MM.1S (cell line): ENCODE data around the gene CASP9.

Experiments
- DNase-seq: peaks from one replicate; pipeline ENCODE4 v3.0.0-alpha.2; 2015
- H2AFZ ChIP-seq: fragments of 300-600 bp; sonication (generic); 2 replicates; pipeline ENCODE4 v1.6.0; 2016; ENCODE audit warnings: antibody characterized with exemption, low read length
- H3F3A ChIP-seq: fragments of 300-600 bp; sonication (generic); 2 replicates; pipeline ENCODE4 v1.6.1; 2016; ENCODE audit warnings: mild to moderate bottlenecking, antibody characterized with exemption, low read length, moderate library complexity, mixed read lengths; ENCODE audit not compliant: insufficient read depth
- H3K27ac ChIP-seq: fragments of 300-600 bp; sonication (generic); 2 replicates; pipeline ENCODE4 v1.5.1; 2016; ENCODE audit warnings: mild to moderate bottlenecking, low read length
- H3K27me3 ChIP-seq: fragments of 300-600 bp; sonication (generic); replicated peaks from 2 replicates; pipeline ENCODE4 v1.6.0; 2016; ENCODE audit warnings: low read length; ENCODE audit not compliant: insufficient read depth
- H3K36me3 ChIP-seq: fragments of 300-600 bp; sonication (generic); replicated peaks from 2 replicates; pipeline ENCODE4 v1.6.1; 2016; ENCODE audit warnings: mild to moderate bottlenecking, low read length, mixed read lengths; ENCODE audit not compliant: insufficient read depth
- H3K4me1 ChIP-seq: fragments of 300-600 bp; sonication (generic); 2 replicates; pipeline ENCODE4 v1.6.1; 2016; ENCODE audit warnings: low read length, mixed read lengths
- H3K4me2 ChIP-seq: fragments of 300-600 bp; sonication (generic); 2 replicates; pipeline ENCODE4 v1.6.0; 2016; ENCODE audit warnings: low read depth, low read length
- H3K4me3 ChIP-seq: fragments of 300-600 bp; sonication (generic); 2 replicates; pipeline ENCODE4 v1.5.1; 2016; ENCODE audit warnings: low read length, mixed read lengths
- H3K79me2 ChIP-seq: fragments of 300-600 bp; sonication (generic); 2 replicates; pipeline ENCODE4 v1.6.1; 2016; ENCODE audit warnings: mixed run types, low read length, mixed read lengths
- H3K9ac ChIP-seq: fragments of 300-600 bp; sonication (generic); 2 replicates; pipeline ENCODE4 v1.6.1; 2016; ENCODE audit warnings: low read length, mixed read lengths
- H3K9me2 ChIP-seq: fragments of 300-600 bp; sonication (generic); replicated peaks from 2 replicates; pipeline ENCODE4 v1.6.1; 2016; ENCODE audit warnings: mild to moderate bottlenecking, low read length, mixed read lengths; ENCODE audit not compliant: insufficient read depth
- H3K9me3 ChIP-seq: fragments of 300-600 bp; sonication (generic); replicated peaks from 2 replicates; pipeline ENCODE4 v1.6.1; 2016; ENCODE audit warnings: mild to moderate bottlenecking, low read length, mixed read lengths; ENCODE audit not compliant: insufficient read depth
- H4K20me1 ChIP-seq: fragments of 300-600 bp; sonication (generic); 2 replicates; pipeline ENCODE4 v1.6.1; 2016; ENCODE audit warnings: mild to moderate bottlenecking, low read length, moderate library complexity, mixed read lengths; ENCODE audit not compliant: insufficient read depth
- CTCF ChIP-seq: fragments of 300-600 bp; sonication (generic); IDR thresholded peaks from 2 replicates; pipeline ENCODE4 v1.5.1; 2016; ENCODE audit warnings: antibody characterized with exemption, low read length, mixed read lengths
- EZH2 ChIP-seq: fragments of 300-600 bp; sonication (generic); optimal IDR thresholded peaks from 2 replicates; pipeline ENCODE3; 2017; ENCODE audit warnings: low read depth, mild to moderate bottlenecking, antibody characterized with exemption, low read length, mixed read lengths
- EZH2phosphoT487 ChIP-seq: fragments of 300-600 bp; sonication (generic); IDR thresholded peaks from 2 replicates; pipeline ENCODE4 v1.6.1; 2018; ENCODE audit warnings: antibody characterized with exemption, low read length

CASP9 gene

GRCh38 chr1:15508700-15509487 lies 15.1 kb downstream of the CASP9 start:
- H3K36me3 ChIP-seq = no peaks in the 10 kb centered on the region
- H3K9ac ChIP-seq = no peak overlapping the region
- no peaks in the 10 kb centered on the region for H3K9me2 ChIP-seq
- H3K27me3 ChIP-seq = no peaks in the 10 kb centered on the region
- TF ChIP-seq EZH2 (no peak), EZH2phosphoT487 (no peak), CTCF (no peak)
- DNase-seq = no peak
- no peak overlapping the region for H3K4me3 ChIP-seq
- no peaks in the 10 kb centered on the region for H4K20me1 ChIP-seq
- no peak overlapping the region for H3K27ac ChIP-seq
- no peaks in the 10 kb centered on the region for H3K9me3 ChIP-seq
- H2AFZ ChIP-seq = no peak overlapping the region
- H3K4me1 ChIP-seq = no peaks in the 10 kb centered on the region
- H3K4me2 ChIP-seq = no peak overlapping the region
- H3F3A ChIP-seq = no peaks in the 10 kb centered on the region
- no peaks in the 10 kb centered on the region for H3K79me2 ChIP-seq

GRCh38 chr1:15507278-15507677 lies 16.7 kb downstream of the CASP9 start:
- H3K9me3 ChIP-seq = no peaks in the 10 kb centered on the region
- no peaks in the 10 kb centered on the region for H3K27me3 ChIP-seq
- DNase-seq = no peak
- TF ChIP-seq EZH2 = no peak
- no peak for TF ChIP-seq CTCF
- TF ChIP-seq EZH2phosphoT487 = no peak
- no peaks in the 10 kb centered on the region for H3K4me1 ChIP-seq
- H3K27ac ChIP-seq = no peak overlapping the region
- no peaks in the 10 kb centered on the region for H4K20me1 ChIP-seq
- H3K9me2 ChIP-seq = no peaks in the 10 kb centered on the region
- no peak overlapping the region for H3K9ac ChIP-seq
- H3F3A ChIP-seq = no peaks in the 10 kb centered on the region
- H3K79me2 ChIP-seq = no peaks in the 10 kb centered on the region
- no peak overlapping the region for H3K4me2 ChIP-seq
- H3K36me3 ChIP-seq = no peaks in the 10 kb centered on the region
- no peak overlapping the region for H2AFZ ChIP-seq
- H3K4me3 ChIP-seq = no peak overlapping the region

- H3K4me2 ChIP-seq = no peak overlapping the region
- H3K4me3 ChIP-seq = no peak overlapping the region
- H4K20me1 ChIP-seq = no peaks in the 10 kb centered on the region
- H3K36me3 ChIP-seq = no peaks in the 10 kb centered on the region
- no peak overlapping the region for H2AFZ ChIP-seq
- no peak for TF ChIP-seq EZH2
- no peak for TF ChIP-seq CTCF
- TF ChIP-seq EZH2phosphoT487 = no peak
- no peak for DNase-seq
- H3K27ac ChIP-seq = no peak overlapping the region
- no peak overlapping the region for H3K9ac ChIP-seq
- no peaks in the 10 kb centered on the region for H3K9me3 ChIP-seq
- no peaks in the 10 kb centered on the region for H3K9me2 ChIP-seq
- no peaks in the 10 kb centered on the region for H3K79me2 ChIP-seq
- no peaks in the 10 kb centered on the region for H3K27me3 ChIP-seq
- no peaks in the 10 kb centered on the region for H3F3A ChIP-seq
- no peaks in the 10 kb centered on the region for H3K4me1 ChIP-seq
Measured at GRCh38 chr1:15506831-15507230, 17.2 kb downstream of the CASP9 start.
